ENCODE results near the gene OR4D9.
"Not testable (repeated sequence)": the region's sequence is repeated elsewhere in the genome, so short reads cannot be mapped to it uniquely, and the experiment has no call there.

The OR4D9 gene

DNA sequence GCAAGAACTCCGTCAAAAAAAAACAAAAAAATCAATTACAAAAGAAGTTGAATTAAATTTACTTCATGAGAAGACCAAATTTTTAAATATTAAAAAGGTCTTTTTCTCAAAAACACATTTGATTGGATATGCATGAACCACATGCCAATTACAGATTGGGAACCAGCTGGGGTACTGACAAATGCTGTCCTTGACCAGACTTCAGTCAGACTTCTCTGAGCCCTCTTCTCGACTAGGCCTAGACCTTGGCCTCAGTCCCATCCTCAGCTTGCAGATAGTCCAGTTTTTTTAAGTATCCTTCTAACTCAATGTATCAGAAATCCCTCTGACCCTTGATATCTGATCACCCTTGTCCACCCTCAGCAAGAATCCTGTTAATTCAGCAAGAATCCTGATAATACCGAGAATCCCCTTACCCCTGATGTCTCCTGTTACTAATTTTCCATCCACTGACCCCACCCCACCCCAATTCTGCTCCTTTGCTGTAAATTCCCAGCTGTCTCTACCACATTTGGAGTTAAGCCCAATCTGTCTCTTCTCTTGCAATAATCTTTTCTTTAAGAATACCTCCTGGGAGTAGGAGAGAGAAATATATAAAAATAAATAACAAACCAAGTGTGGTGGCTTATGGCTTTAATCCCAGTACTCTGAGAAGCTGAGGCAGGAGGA is 30.9 kb downstream of the OR4D9 start:
- no peaks in the 10 kb centered on the region for H3K27me3 Mint-ChIP-seq
- ATAC-seq = no peak
- peaks cover 9% of the 10 kb centered on the region for H3K4me1 Mint-ChIP-seq
- H3K9me3 Mint-ChIP-seq = no peaks in the 10 kb centered on the region
- no peak overlapping the region for H3K27ac Mint-ChIP-seq
- DNase-seq = no peak
- H3K36me3 Mint-ChIP-seq (ENCODE audit: low read depth) = no peaks in the 10 kb centered on the region
- H3K4me3 Mint-ChIP-seq = no peak overlapping the region

DNA sequence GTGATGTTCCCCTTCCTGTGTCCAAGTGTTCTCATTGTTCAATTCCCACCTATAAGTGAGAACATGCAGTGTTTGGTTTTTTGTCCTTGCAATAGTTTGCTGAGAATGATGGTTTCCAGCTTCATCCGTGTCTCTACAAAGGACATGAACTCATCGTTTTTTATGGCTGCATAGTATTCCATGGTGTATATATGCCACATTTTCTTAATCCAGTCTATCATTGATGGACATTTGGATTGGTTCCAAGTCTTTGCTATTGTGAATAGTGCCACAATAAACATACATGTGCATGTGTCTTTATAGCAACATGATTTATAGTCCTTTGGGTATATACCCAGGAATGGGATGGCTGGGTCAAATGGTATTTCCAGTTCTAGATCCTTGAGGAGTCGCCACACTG is 32.4 kb downstream of the OR4D9 start:
- not testable (repeated sequence) for H3K4me3 Mint-ChIP-seq; H3K36me3 Mint-ChIP-seq (ENCODE audit: low read depth); H3K4me1 Mint-ChIP-seq; ATAC-seq; H3K9me3 Mint-ChIP-seq; H3K27me3 Mint-ChIP-seq; H3K27ac Mint-ChIP-seq; DNase-seq

DNA sequence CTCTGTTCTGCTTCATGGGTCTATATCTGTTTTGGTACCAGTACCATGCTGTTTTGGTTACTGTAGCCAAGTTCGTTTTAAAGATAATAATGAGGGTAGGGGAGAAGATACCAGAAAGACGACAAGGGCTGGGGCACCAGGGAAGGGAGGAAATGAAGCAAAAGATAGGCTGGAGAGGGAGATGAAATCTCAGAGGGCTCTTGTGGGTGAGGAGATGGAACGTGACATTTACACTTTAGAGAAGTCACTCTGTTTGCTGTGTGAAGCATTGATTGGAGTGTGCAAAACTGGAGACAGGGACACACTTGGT is 33.5 kb downstream of the OR4D9 start:
- no peaks in the 10 kb centered on the region for H3K27me3 Mint-ChIP-seq

DNA sequence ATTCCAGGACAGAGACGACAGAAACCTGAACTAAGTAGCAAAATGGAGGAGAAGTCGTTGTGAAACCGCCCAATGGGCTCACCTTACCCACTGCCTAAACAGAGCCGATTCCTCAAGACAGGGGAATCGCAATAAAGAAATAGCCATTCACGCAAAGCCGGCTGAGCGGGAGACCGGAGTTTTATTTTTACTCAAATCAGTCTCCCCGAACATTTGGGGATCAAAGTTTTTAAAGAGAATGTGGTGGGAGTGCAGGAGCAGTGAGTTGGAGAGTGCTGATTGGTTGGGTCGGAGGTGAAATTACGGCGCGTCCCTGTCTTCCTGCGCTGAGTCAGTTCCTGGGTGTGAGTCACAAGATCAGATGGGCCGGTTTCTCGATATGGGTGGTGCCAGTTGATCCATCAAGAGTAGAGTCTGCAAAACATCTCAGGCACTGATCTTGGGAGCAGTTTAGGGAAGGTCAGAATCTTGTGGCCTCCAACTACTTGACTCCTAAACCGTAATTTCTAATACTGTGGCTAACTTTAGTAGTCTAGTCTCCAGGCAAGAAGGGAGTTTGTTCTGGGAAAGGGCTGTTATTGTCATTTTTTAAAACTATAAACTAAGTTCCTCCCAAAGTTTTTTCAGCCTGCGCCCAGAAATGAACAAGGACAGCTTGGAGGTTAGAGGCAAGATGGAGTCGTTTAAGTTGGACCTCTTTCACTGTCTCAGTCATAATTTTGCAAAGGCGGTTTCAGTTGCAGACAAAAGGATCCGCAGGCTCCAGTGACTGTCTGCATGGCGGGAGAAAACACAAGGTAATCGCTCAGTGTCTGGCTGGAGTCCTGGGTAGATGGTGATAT is 34.1 kb downstream of the OR4D9 start:
- H3K9me3 Mint-ChIP-seq = no peaks in the 10 kb centered on the region
- H3K27ac Mint-ChIP-seq = no peak overlapping the region
- peaks cover under 1% of the 10 kb centered on the region for H3K27me3 Mint-ChIP-seq
- ATAC-seq = no peak
- peaks cover under 1% of the 10 kb centered on the region for H3K36me3 Mint-ChIP-seq (ENCODE audit: low read depth)
- no peak overlapping the region for H3K4me3 Mint-ChIP-seq
- no peak for DNase-seq
- peaks cover 15% of the 10 kb centered on the region for H3K4me1 Mint-ChIP-seq

More for the DNA sequence above, 33.5 kb downstream of the OR4D9 start:
- DNase-seq (no peak), ATAC-seq (no peak)
- Mint-ChIP-seq H3K27ac (peak overlapping the region; percentile 42), H3K36me3 (ENCODE audit: low read depth) (no peaks in the 10 kb centered on the region), H3K4me3 (no peak overlapping the region), H3K4me1 (peaks cover 12% of the 10 kb centered on the region), H3K9me3 (no peaks in the 10 kb centered on the region)

DNA sequence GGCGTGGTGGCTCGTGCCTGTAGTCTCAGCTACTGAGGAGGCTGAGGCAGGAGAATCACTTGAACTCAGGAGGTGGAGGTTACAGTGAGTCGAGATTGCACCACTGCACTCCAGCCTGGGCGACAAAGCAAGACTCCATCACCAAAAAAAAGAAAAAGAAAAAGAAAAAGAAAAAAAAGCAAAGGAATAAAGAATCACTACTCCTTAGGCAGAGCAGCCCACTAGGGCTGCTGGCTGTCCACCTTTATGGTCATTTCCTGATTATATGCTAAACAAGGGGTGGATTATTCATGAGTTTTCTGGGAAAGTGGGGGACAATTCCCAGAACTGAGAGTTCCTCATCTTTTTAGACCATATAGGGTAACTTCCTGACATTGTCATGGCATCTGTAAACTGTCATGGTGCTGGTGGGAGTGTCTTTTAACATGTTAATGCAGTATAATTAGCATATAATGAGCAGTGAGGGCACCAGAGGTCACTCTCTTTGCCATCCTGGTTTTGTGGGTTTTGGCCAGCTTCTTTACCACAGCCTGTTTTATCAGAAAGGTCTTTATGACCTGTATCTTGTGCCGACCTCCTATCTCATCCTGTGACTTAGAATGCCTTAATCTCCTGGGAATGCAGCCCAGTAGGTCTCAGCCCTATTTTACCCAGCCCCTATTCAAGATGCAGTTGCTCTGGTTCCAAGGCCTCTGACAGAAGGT is 36.4 kb downstream of the OR4D9 start:
- not testable (repeated sequence) for H3K27ac Mint-ChIP-seq, H3K4me3 Mint-ChIP-seq, DNase-seq, ATAC-seq, H3K9me3 Mint-ChIP-seq
- Mint-ChIP-seq H3K36me3 (ENCODE audit: low read depth) (peaks cover 10% of the 10 kb centered on the region), H3K4me1 (peaks cover 34% of the 10 kb centered on the region), H3K27me3 (peaks cover 11% of the 10 kb centered on the region)

DNA sequence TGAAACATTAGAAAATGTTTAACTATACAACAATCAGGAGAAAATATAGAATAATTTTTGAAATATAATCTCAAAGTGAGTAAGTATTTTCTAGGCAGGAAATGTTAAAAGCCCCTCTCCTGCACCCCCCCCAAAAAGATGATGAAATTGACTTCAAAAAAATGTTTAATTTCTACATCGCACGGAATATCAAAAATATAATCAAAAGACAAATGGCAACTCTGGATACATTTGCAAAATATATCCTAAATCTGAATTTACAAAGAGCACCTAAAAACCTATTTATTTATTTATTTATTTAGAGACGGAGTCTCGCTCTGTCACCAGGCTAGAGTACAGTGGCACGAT is 36.9 kb downstream of the OR4D9 start:
- H3K27ac Mint-ChIP-seq = no peak overlapping the region
- no peak overlapping the region for H3K4me3 Mint-ChIP-seq
- H3K27me3 Mint-ChIP-seq = peaks cover 12% of the 10 kb centered on the region
- peaks cover 3% of the 10 kb centered on the region for H3K9me3 Mint-ChIP-seq
- no peak for ATAC-seq
- peaks cover 36% of the 10 kb centered on the region for H3K4me1 Mint-ChIP-seq
- no peak for DNase-seq
- H3K36me3 Mint-ChIP-seq (ENCODE audit: low read depth) = peaks cover 10% of the 10 kb centered on the region

DNA sequence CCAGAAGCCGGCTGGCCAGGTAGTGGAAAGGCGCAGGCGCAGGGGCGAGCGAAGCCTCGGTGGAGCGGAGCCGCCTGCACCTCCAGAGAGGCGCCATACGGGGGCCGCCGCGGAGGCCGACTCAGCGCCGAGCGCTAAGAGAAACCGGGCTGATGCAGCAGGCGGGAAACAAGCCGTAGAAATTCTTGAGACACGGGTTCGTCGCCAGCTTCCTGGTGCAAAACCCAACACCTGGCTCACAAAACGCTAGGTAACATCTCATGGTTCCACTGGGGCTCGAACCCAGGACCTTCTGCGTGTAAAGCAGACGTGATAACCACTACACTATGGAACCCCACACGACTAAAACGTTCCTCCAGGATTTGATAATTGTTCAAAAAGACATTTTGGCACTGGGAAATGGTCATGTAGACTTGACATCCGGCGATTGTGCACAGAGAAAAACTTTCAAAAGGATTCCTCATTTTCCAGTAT is 39.1 kb downstream of the OR4D9 start:
- Mint-ChIP-seq H3K9me3 (peaks cover 3% of the 10 kb centered on the region), H3K36me3 (ENCODE audit: low read depth) (peaks cover 10% of the 10 kb centered on the region), H3K4me1 (peaks cover 36% of the 10 kb centered on the region), H3K4me3 (peak overlapping the region; percentile 82), H3K27me3 (peaks cover 14% of the 10 kb centered on the region), H3K27ac (peak overlapping the region; percentile 95)
- ATAC-seq (peak; percentile 97), DNase-seq (peak; percentile 89)

DNA sequence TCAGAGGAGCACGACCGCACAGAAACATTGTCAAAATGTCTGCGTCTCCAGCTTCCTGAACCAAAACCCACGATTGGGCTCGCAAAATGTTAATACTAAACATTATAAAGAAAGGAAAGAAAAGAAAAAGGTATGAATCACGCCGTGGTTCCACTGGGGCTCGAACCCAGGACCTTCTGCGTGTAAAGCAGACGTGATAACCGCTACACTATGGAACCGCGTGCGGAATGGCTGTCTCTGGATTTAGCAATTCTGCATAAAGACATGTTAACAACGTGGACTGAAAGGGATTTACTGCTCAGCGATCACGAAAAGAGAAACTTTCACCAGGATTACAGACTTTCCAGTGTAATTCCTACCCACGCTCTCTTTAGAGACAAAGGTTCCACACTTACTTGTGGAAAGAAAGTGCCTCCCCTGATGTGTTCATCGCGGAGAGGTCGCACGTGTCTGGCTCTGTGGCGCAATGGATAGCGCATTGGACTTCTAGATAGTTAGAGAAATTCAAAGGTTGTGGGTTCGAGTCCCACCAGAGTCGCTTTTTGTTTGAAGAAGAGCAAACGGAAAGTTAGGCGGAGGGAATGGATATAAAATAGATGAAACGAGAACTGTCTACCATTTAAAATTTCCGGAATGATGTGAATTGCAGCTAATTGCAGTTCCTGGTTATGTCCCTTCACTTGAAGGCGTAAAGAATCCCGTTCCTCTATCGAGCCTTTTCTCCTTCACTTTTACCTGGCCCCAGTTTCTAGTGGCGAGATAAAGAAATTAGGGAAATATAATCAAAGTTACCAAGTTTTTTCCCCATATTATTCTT is 39.7 kb downstream of the OR4D9 start:
- DNase-seq (peak; percentile 86), ATAC-seq (peak; percentile 40)
- Mint-ChIP-seq H3K27me3 (peaks cover 16% of the 10 kb centered on the region), H3K4me3 (peak overlapping the region; percentile 82), H3K27ac (peak overlapping the region; percentile 95), H3K9me3 (peaks cover 3% of the 10 kb centered on the region), H3K4me1 (peaks cover 42% of the 10 kb centered on the region), H3K36me3 (ENCODE audit: low read depth) (peaks cover 12% of the 10 kb centered on the region)

DNA sequence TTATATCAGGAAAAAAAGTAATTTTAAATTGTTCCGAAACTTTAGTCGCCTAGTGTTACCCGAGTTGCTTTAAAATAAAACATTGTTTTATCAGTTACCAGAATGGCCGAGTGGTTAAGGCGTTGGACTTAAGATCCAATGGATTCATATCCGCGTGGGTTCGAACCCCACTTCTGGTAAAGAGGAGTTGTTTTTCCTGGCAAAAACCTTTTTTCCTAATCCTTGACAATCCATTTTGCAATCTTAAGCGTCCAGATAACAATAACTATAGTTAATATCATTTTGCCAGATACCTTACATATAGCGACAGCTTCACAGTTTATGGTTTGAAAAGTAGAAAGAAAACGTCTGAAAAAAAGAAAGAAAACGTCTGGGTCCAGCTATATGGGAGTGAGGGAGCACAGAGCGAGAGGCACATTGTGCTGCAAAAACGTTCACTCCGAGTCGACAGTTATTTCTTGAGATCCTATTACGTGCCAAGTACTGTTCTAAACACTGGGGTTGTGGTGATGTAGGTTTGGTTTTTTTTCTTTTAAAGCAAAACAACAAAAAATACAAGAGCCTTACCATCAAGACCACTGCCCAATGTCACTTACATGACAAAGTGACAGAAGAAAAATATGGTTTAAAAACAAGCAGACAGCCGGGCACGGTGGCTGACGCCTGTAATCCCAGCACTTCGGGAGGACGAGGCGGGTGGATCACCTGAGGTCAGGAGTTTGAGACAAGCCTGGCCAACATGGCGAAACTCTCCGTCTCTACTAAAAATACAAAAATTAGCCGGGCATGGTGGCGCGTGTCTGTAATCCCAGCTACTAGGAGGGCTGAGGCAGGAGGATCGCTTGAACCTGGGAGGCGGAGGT is 40.6 kb downstream of the OR4D9 start:
- peak; percentile 46 for DNase-seq
- H3K27ac Mint-ChIP-seq = peak overlapping the region; percentile 95
- H3K4me3 Mint-ChIP-seq = peak overlapping the region; percentile 82
- H3K9me3 Mint-ChIP-seq = peaks cover 3% of the 10 kb centered on the region
- peaks cover 15% of the 10 kb centered on the region for H3K36me3 Mint-ChIP-seq (ENCODE audit: low read depth)
- H3K27me3 Mint-ChIP-seq = peaks cover 19% of the 10 kb centered on the region
- no peak for ATAC-seq
- peaks cover 50% of the 10 kb centered on the region for H3K4me1 Mint-ChIP-seq

DNA sequence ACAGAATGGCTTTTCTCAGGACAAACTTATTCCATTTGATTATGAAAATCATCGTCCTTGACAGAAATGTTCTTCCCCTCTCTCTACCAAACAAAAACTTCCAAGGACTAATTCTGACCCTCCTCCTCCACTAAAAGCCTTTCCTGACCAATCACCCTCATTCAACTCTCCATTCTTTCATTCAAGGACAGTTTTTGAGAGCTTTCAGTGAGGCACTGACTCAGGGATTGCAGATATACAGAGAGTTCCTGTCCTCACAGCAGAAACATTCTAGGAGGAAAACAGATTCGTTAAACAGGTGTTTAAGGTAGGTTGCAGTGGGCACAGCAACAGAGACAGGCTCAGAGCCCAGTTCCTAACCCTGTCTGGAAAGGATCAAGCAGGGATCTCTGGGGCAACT is 41.5 kb downstream of the OR4D9 start:
- Mint-ChIP-seq H3K4me3 (no peak overlapping the region), H3K9me3 (peaks cover 3% of the 10 kb centered on the region), H3K4me1 (peaks cover 57% of the 10 kb centered on the region), H3K36me3 (ENCODE audit: low read depth) (peaks cover 15% of the 10 kb centered on the region), H3K27ac (no peak overlapping the region), H3K27me3 (peaks cover 21% of the 10 kb centered on the region)
- DNase-seq = no peak
- no peak for ATAC-seq

DNA sequence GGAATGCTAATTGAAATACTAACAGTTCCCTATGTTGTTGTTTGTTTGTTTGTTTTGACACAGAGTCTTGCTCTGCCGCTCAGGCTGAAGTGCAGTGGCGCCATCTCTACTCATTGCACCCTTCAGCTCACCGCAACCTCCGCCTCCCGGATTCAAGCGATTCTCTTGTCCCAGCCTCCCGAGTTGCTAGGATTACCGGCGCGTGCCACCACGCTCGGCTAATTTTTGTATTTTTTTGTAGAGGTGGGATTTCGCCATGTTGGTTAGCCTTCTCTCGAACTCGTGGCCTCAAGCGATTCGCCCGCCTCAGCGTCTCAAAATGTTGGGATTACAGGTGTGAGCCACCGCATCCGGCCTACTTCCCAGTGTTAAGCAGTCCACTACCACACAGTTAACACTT is 42.0 kb downstream of the OR4D9 start:
- Mint-ChIP-seq H3K4me1 (peaks cover 60% of the 10 kb centered on the region), H3K9me3 (peaks cover 3% of the 10 kb centered on the region), H3K36me3 (ENCODE audit: low read depth) (peaks cover 15% of the 10 kb centered on the region), H3K4me3 (no peak overlapping the region), H3K27ac (no peak overlapping the region), H3K27me3 (peaks cover 21% of the 10 kb centered on the region)
- DNase-seq (no peak), ATAC-seq (no peak)

DNA sequence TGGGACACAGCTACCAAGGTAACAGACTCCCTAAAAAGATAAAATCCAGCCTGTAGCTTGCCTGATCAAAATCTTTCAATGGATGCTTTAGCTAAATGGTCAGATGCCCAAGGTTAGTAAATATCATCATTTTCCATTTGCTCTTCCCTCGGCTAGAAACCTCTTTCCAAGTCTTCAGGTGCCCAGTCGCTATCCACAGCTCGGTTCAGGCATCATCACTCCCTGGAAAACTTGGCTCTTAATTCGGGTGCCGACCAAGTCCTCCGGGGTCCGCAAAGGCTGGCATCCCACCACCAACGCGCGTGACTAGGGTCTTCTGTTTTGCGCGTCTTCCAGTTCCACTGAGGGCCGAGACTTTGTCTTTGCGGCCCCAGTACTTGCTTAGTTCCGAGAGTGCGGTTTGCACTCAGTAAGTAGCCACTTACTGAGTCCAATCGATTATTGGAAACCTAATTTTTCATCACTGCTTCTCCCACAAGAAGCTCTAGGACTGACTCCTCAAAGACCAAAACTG is 44.3 kb downstream of the OR4D9 start:
- no peak for ATAC-seq
- Mint-ChIP-seq H3K9me3 (peaks cover 1% of the 10 kb centered on the region), H3K27ac (peak overlapping the region; percentile 96), H3K27me3 (peaks cover 22% of the 10 kb centered on the region), H3K36me3 (ENCODE audit: low read depth) (peaks cover 16% of the 10 kb centered on the region), H3K4me1 (peaks cover 60% of the 10 kb centered on the region), H3K4me3 (peak overlapping the region; percentile 81)
- DNase-seq = no peak

DNA sequence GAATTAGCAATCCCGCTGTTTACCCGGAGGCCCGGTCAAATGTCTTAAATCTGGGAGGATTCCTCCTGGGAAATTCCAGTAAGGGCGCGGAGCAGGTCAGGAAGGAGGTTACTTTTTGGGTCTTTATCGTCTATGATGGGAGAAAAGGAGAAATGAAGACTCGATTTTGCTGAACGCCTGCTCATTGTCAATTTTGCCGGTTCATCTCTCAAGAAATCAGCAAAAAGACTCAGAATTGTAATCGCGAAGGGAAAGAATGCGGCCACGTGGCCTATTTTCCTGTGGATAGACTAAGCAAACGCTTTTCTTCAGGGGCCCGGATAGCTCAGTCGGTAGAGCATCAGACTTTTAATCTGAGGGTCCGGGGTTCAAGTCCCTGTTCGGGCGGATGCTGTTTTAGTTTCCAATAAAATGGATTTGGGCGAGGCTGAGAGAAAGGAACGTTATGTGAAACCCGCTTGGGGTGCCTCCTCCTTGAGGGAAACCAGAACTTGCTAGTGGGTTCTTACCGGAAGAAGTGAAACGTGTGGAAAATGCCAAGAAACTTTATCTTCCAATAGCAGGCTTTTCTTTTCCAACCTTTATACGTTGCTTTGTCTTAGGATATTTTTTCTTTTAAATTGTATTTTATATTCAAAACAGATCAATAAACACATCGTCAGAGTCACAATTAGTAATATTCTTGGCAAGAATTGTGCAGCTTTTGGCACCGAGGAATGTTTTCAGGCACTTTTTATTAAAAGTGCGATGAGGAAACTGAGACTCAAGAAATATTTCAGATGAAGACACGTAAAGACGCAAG is 45.0 kb downstream of the OR4D9 start:
- Mint-ChIP-seq H3K4me1 (peaks cover 59% of the 10 kb centered on the region), H3K36me3 (ENCODE audit: low read depth) (peaks cover 11% of the 10 kb centered on the region), H3K4me3 (peak overlapping the region; percentile 81), H3K27me3 (peaks cover 15% of the 10 kb centered on the region), H3K9me3 (no peaks in the 10 kb centered on the region), H3K27ac (peak overlapping the region; percentile 96)
- peak; percentile 84 for DNase-seq
- ATAC-seq = peak; percentile 67

Measured in activated naive CD8-positive, alpha-beta T cell treated with anti-CD3 and anti-CD28 coated beads, Interleukin-2, amount 50 U/mL, for 24 hours (primary cell).